CD4-positive, alpha-beta T cell (primary cell): ENCODE measurements around the gene HCN1. TPM values are rescaled to one million over a fixed set of nuclear protein-coding genes. Genes with fewer than 3 reads are reported as not detected.

ENCODE experiments used
- ATAC-seq: fragments of 200-7000 bp; cut with Tn5 transposase; one replicate; pipeline ENCODE4 v1.10.0; 2022; ENCODE audit warnings: mild to moderate bottlenecking; ENCODE audit not compliant: poor library complexity
- CTCF ChIA-PET: fragments of 350-600 bp; sonication (Branson Sonifier 250); formaldehyde crosslinking; loops from one replicate; lab custom pipeline; 2021; ENCODE audit warnings: antibody characterized with exemption, inconsistent platforms; lab: Charles Lee
- POLR2A ChIA-PET: fragments of 350-600 bp; sonication (Branson Sonifier 250); formaldehyde crosslinking; loops from one replicate; lab custom pipeline; 2021; ENCODE audit warnings: antibody characterized with exemption, inconsistent platforms; lab: Charles Lee
- DNase-seq, 14 experiments: peaks; one replicate each; pipeline ENCODE4 v3.0.0-alpha.2; 2013 to 2020; ENCODE audit warnings: mixed read lengths in 2 of 14
- H3K27ac ChIP-seq, 2 donors: one replicate each; pipeline versions ENCODE4 v1.5.1 to v1.7.0; 2013; ENCODE audit warnings: low read length in 2 of 2, low read depth in 1 of 2, mild to moderate bottlenecking in 1 of 2
- H3K27me3 ChIP-seq, 2 experiments: 1 replicate in 1 of 2; 2 replicates in 1 of 2; pipeline versions ENCODE4 v1.6.1 to v1.7.0; 2013; ENCODE audit warnings: low read length in 2 of 2, control low read depth in 1 of 2, mild to moderate bottlenecking in 1 of 2, moderate library complexity in 1 of 2; ENCODE audit not compliant: insufficient read depth in 2 of 2, control insufficient read depth in 1 of 2
- H3K36me3 ChIP-seq: one replicate; pipeline ENCODE4 v1.6.1; 2013; ENCODE audit warnings: low read length, control low read depth; ENCODE audit not compliant: insufficient read depth
- H3K4me1 ChIP-seq: one replicate; pipeline ENCODE4 v1.6.1; 2013; ENCODE audit warnings: low read length, control low read depth; ENCODE audit not compliant: insufficient read depth
- H3K4me3 ChIP-seq: one replicate; pipeline ENCODE4 v1.5.1; 2013; ENCODE audit warnings: mild to moderate bottlenecking, low read length, moderate library complexity
- H3K9me3 ChIP-seq, 2 experiments: 1 replicate in 1 of 2; 2 replicates in 1 of 2; pipeline versions ENCODE4 v1.6.1 to v1.7.0; 2013; ENCODE audit warnings: low read length in 2 of 2, mild to moderate bottlenecking in 2 of 2, control low read depth in 1 of 2, moderate library complexity in 1 of 2; ENCODE audit not compliant: control insufficient read depth in 1 of 2, insufficient read depth in 1 of 2
- H3K27ac Mint-ChIP-seq: one replicate; pipeline ENCODE4 v1.8.0; 2020; ENCODE audit warnings: mixed read lengths
- H3K27me3 Mint-ChIP-seq: one replicate; pipeline ENCODE4 v1.8.0; 2021; ENCODE audit warnings: mixed read lengths
- H3K36me3 Mint-ChIP-seq: one replicate; pipeline ENCODE4 v1.8.0; 2021; ENCODE audit warnings: low read depth, mixed read lengths
- H3K4me1 Mint-ChIP-seq: one replicate; pipeline ENCODE4 v1.8.0; 2021; ENCODE audit warnings: low read depth, mixed read lengths
- H3K4me3 Mint-ChIP-seq: one replicate; pipeline ENCODE4 v1.8.0; 2020; ENCODE audit warnings: mild to moderate bottlenecking, mixed read lengths
- H3K9me3 Mint-ChIP-seq: one replicate; pipeline ENCODE4 v1.8.0; 2020; ENCODE audit warnings: mixed read lengths
- CTCF ChIP-seq: fragments of 200-600 bp; IDR thresholded peaks from one replicate; pipeline ENCODE4 v1.8.0; 2022; ENCODE audit warnings: antibody characterized with exemption, mild to moderate bottlenecking
- intact Hi-C, 2 experiments: fragments of 100-400 bp; cut with DNase I in 1 of 2; cut with micrococcal nuclease in 1 of 2; formaldehyde crosslinking; loops; one replicate each; pipeline versions ENCODE4 v1.15.1 to v1.9.0; 2023 to 2025; cut with DNase I, micrococcal nuclease
- total RNA-seq, 174 experiments: library from RNA in 2 of 174; stranded (reverse) in 2 of 174; gene quantifications; one replicate each; pipeline ENCODE4 v1.2.3 and lab custom pipeline; 2021 to 2026

The HCN1 gene
- total RNA-seq, 2 experiments from 2014 or later = not detected

GRCh38 chr5:45642370-45642769 lies 53.8 kb downstream of the HCN1 start:
- intact Hi-C loops = no loop called here
- no peak overlapping the region for H3K27ac ChIP-seq
- no peaks in the 10 kb centered on the region for H3K27me3 Mint-ChIP-seq
- TF ChIP-seq CTCF = no peak
- DNase-seq (no peak), ATAC-seq (no peak)
- ChIA-PET CTCF (no interaction called here), POLR2A (no interaction called here)
- no peaks in the 10 kb centered on the region for H3K36me3 ChIP-seq
- no peaks in the 10 kb centered on the region for H3K9me3 ChIP-seq
- no peaks in the 10 kb centered on the region for H3K4me1 ChIP-seq
- H3K27me3 ChIP-seq = no peaks in the 10 kb centered on the region
- no peak overlapping the region for H3K27ac Mint-ChIP-seq
- H3K4me3 ChIP-seq = no peak overlapping the region
- peaks cover 6% of the 10 kb centered on the region for H3K9me3 Mint-ChIP-seq
- H3K36me3 Mint-ChIP-seq = no peaks in the 10 kb centered on the region
- no peaks in the 10 kb centered on the region for H3K4me1 Mint-ChIP-seq
- H3K4me3 Mint-ChIP-seq = no peak overlapping the region

GRCh38 chr5:45639040-45639439 lies 57.1 kb downstream of the HCN1 start:
- CTCF ChIA-PET = no interaction called here

GRCh38 chr5:45627076-45627656 lies 69.0 kb downstream of the HCN1 start:
- Histone ChIP-seq H3K4me1 (no peaks in the 10 kb centered on the region), H3K27ac (no peak overlapping the region), H3K4me3 (no peak overlapping the region), H3K27me3 (no peaks in the 10 kb centered on the region), H3K36me3 (no peaks in the 10 kb centered on the region), H3K9me3 (peaks cover 2 to 3% of the 10 kb centered on the region in 2 experiments)
- POLR2A ChIA-PET = no interaction called here
- no peaks in the 10 kb centered on the region for H3K36me3 Mint-ChIP-seq
- no peaks in the 10 kb centered on the region for H3K4me1 Mint-ChIP-seq
- H3K27me3 Mint-ChIP-seq = no peaks in the 10 kb centered on the region
- H3K27ac Mint-ChIP-seq = no peak overlapping the region
- no peak for ATAC-seq
- intact Hi-C loops = no loop called here
- no peak overlapping the region for H3K4me3 Mint-ChIP-seq
- H3K9me3 Mint-ChIP-seq = peaks cover 11% of the 10 kb centered on the region
- no peak for DNase-seq
- TF ChIP-seq CTCF = no peak
- CTCF ChIA-PET = no interaction called here

More at GRCh38 chr5:45639040-45639439, 57.1 kb downstream of the HCN1 start:
- DNase-seq (no peak), ATAC-seq (no peak)
- Mint-ChIP-seq H3K36me3 (no peaks in the 10 kb centered on the region), H3K9me3 (peaks cover 13% of the 10 kb centered on the region), H3K4me1 (no peaks in the 10 kb centered on the region), H3K4me3 (no peak overlapping the region), H3K27me3 (no peaks in the 10 kb centered on the region), H3K27ac (no peak overlapping the region)
- POLR2A ChIA-PET = no interaction called here
- intact Hi-C loops = no loop called here
- Histone ChIP-seq H3K36me3 (no peaks in the 10 kb centered on the region), H3K4me3 (no peak overlapping the region), H3K9me3 (no peaks in the 10 kb centered on the region), H3K27ac (no peak overlapping the region), H3K4me1 (no peaks in the 10 kb centered on the region), H3K27me3 (no peaks in the 10 kb centered on the region)
- TF ChIP-seq CTCF = no peak
